ENCODE data around the gene SMR3A. TPM values are rescaled to one million over a fixed set of nuclear protein-coding genes. Genes with fewer than 3 reads are reported as not detected.

SMR3A gene
- total RNA-seq = not detected

GRCh38 chr4:70360460-70360859, at the start of gene SMR3A:
SMR3A (plus strand) TSS chr4:70360760; CDS start chr4:70362116, 1,356 bp downstream.
- H3K9me3 ChIP-seq = no peaks in the 10 kb centered on the region
- H3K27me3 ChIP-seq = no peaks in the 10 kb centered on the region
- no peak within 1 kb of the TSS for H3K4me3 ChIP-seq
- H3K27ac ChIP-seq = no peak within 1 kb of the TSS
- TF ChIP-seq POLR2A (IDR thresholded peaks at IDR 0.05) = no peak
- TF ChIP-seq POLR2AphosphoS5 (IDR thresholded peaks at IDR 0.05) = no peak
- no peak for TF ChIP-seq EP300 (IDR thresholded peaks at IDR 0.05; ENCODE audit: low read depth)
- TF ChIP-seq CTCF (IDR thresholded peaks at IDR 0.05) = no peak
- H3K36me3 ChIP-seq = no peaks in the 10 kb centered on the region
- DNase-seq = no peak
- in situ Hi-C loops (cut with MboI; ENCODE audit: low pct_ligation_motif_present in 1 of 4, low pct_unique_long_range_greater_than_20kb in 1 of 4, low sequenced_read_pairs in 3 of 4) = no loop called here
- H3K4me1 ChIP-seq = no peaks in the 10 kb centered on the region
- WGBS, 2 donors (ENCODE audit: low coverage in 1 of 2) = 82 to 93% methylated on average over 2 to 3 of the region's 3 CpGs
- intact Hi-C loops (cut with DNase I; ENCODE audit: low total_unique reads) = no loop called here

GRCh38 chr4:70313736-70314135, 46.8 kb upstream of the SMR3A start:
- no peak overlapping the region for H3K4me3 ChIP-seq
- H3K4me1 ChIP-seq = no peaks in the 10 kb centered on the region
- H3K9me3 ChIP-seq = no peaks in the 10 kb centered on the region
- H3K27me3 ChIP-seq = no peaks in the 10 kb centered on the region
- no peak for DNase-seq
- in situ Hi-C loops (cut with MboI; ENCODE audit: low pct_ligation_motif_present in 1 of 4, low pct_unique_long_range_greater_than_20kb in 1 of 4, low sequenced_read_pairs in 3 of 4) = no loop called here
- intact Hi-C loops (cut with DNase I; ENCODE audit: low total_unique reads) = no loop called here
- no peak overlapping the region for H3K27ac ChIP-seq
- no peaks in the 10 kb centered on the region for H3K36me3 ChIP-seq
- TF ChIP-seq POLR2A (IDR thresholded peaks at IDR 0.05) = no peak
- TF ChIP-seq EP300 (IDR thresholded peaks at IDR 0.05; ENCODE audit: low read depth) = no peak
- no peak for TF ChIP-seq CTCF (IDR thresholded peaks at IDR 0.05)
- TF ChIP-seq POLR2AphosphoS5 (IDR thresholded peaks at IDR 0.05) = no peak

GRCh38 chr4:70315928-70316327, 44.6 kb upstream of the SMR3A start:
- no peaks in the 10 kb centered on the region for H3K27me3 ChIP-seq
- no peaks in the 10 kb centered on the region for H3K9me3 ChIP-seq
- 10 to 20% methylated on average over 1 of the region's 1 CpG for WGBS, 2 donors (ENCODE audit: low coverage in 1 of 2)
- H3K27ac ChIP-seq = no peak overlapping the region
- no peak for TF ChIP-seq POLR2AphosphoS5 (IDR thresholded peaks at IDR 0.05)
- TF ChIP-seq POLR2A (IDR thresholded peaks at IDR 0.05) = no peak
- TF ChIP-seq CTCF (IDR thresholded peaks at IDR 0.05) = no peak
- no peak for TF ChIP-seq EP300 (IDR thresholded peaks at IDR 0.05; ENCODE audit: low read depth)
- H3K4me3 ChIP-seq = no peak overlapping the region
- no peaks in the 10 kb centered on the region for H3K4me1 ChIP-seq
- no peaks in the 10 kb centered on the region for H3K36me3 ChIP-seq
- in situ Hi-C loops (cut with MboI; ENCODE audit: low pct_ligation_motif_present in 1 of 4, low pct_unique_long_range_greater_than_20kb in 1 of 4, low sequenced_read_pairs in 3 of 4) = no loop called here
- no peak for DNase-seq
- intact Hi-C loops (cut with DNase I; ENCODE audit: low total_unique reads) = no loop called here

GRCh38 chr4:70326052-70326451, 34.5 kb upstream of the SMR3A start:
- Histone ChIP-seq H3K27ac (no peak overlapping the region), H3K27me3 (no peaks in the 10 kb centered on the region), H3K4me1 (no peaks in the 10 kb centered on the region), H3K4me3 (no peak overlapping the region), H3K36me3 (no peaks in the 10 kb centered on the region), H3K9me3 (no peaks in the 10 kb centered on the region)
- no peak for DNase-seq
- 72 to 77% methylated on average over 2 of the region's 2 CpGs for WGBS, 2 donors (ENCODE audit: low coverage in 1 of 2)
- in situ Hi-C loops (cut with MboI; ENCODE audit: low pct_ligation_motif_present in 1 of 4, low pct_unique_long_range_greater_than_20kb in 1 of 4, low sequenced_read_pairs in 3 of 4) (no loop called here), intact Hi-C loops (cut with DNase I; ENCODE audit: low total_unique reads) (no loop called here)
- no peak for TF ChIP-seq POLR2A (IDR thresholded peaks at IDR 0.05)
- TF ChIP-seq EP300 (IDR thresholded peaks at IDR 0.05; ENCODE audit: low read depth) = no peak
- no peak for TF ChIP-seq POLR2AphosphoS5 (IDR thresholded peaks at IDR 0.05)
- no peak for TF ChIP-seq CTCF (IDR thresholded peaks at IDR 0.05)
